ENCODE measurements around the gene ARHGAP22.
A peak's percentile ranks its signal among the peaks of the same experiment; 100 is the strongest.

ARHGAP22 gene

GRCh38 chr10:48463318-48464003 lies 141.4 kb downstream of the ARHGAP22 start:
- no peak for DNase-seq

DNA sequence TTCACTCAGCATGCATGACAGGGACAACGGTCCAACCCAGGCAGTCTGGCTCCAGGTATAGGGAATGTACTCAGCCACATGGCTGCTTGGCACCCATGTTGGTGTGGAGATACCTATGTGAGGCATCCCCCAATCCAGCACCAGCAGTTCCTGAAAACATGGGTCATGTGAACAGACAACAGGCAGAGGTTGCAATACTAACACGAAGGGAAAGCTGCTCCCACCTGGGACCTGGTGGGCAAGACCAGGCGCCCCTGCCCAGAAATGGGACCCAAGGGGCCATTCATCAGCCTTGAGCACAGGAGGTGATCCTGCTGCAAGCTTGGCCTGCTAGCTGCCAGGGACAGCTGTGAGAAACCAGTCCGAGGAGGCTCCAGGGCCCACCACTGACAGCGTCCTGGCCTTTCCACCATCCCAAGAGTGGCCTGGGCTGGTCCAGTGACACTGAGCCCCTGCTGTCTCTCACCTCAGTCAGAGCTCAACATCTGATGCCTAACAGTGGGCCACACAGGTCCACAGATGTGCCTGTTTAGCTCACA lies 142.3 kb downstream of the ARHGAP22 start:
- no peak for DNase-seq

DNA sequence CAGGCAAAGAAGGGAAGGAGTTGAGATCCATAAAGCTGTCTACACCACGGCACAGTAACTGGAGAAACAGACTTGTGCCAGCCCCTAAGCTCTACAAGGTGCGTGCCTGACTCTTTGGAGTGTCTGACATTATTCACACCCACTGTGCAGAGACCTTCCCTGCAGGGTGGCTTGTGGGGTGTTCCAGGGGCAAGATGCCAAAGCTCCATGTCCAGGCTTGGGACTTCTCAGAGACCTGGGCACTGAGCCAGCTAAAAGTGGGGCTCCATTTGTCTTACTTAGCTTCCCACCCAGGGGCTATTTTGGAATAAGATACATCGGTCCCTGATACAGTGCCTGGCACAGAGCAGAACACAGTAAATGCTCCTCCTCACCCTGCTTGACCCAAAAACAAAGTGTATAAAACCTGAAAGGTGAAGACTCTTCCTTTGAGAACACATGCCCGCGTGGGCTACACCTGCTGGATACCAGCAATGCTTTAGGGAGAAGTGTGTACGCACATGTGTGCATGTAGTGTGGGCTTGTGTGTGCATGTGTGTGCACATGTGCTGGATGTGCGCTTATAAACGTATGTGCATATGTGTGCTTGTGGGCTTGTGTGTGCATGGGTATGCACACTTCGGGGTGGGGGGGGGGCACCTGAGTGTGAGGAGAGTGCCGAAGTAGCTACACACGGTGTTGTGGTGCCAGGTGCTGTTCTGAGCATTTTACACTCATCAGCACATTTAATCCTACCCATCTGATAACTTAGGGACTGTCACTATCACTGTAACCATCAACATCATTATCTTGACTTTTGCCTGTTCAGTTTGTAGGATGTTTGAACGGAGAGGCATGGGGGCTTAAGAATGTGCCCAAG lies 143.0 kb downstream of the ARHGAP22 start:
- DNase-seq = no peak

DNA sequence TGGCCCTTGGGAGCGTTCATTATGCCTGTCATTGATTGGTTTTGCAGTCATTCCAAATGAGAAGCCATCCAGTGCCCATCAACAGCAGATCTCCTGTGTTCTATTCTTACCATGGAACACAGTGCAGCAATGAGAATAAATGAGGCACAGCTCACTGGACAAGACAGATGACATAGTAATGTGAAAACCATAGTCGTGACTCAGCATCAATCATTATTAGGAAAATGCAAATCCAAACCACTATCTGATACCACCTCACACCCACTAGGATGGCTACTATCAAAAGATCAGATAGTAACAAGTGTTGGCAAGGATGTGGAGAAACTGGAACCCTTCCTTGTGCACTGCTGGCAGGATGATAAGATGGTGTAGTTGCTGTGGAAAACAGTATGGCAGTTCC lies 144.7 kb downstream of the ARHGAP22 start:
- no peak for DNase-seq

GRCh38 chr10:48459270-48460150 lies 145.4 kb downstream of the ARHGAP22 start:
- no peak for DNase-seq

- DNase-seq = no peak
Observed at GRCh38 chr10:48458662-48459048, 146.2 kb downstream of the ARHGAP22 start.

- no peak for DNase-seq
Observed at GRCh38 chr10:48457949-48458661, 146.8 kb downstream of the ARHGAP22 start.

DNA sequence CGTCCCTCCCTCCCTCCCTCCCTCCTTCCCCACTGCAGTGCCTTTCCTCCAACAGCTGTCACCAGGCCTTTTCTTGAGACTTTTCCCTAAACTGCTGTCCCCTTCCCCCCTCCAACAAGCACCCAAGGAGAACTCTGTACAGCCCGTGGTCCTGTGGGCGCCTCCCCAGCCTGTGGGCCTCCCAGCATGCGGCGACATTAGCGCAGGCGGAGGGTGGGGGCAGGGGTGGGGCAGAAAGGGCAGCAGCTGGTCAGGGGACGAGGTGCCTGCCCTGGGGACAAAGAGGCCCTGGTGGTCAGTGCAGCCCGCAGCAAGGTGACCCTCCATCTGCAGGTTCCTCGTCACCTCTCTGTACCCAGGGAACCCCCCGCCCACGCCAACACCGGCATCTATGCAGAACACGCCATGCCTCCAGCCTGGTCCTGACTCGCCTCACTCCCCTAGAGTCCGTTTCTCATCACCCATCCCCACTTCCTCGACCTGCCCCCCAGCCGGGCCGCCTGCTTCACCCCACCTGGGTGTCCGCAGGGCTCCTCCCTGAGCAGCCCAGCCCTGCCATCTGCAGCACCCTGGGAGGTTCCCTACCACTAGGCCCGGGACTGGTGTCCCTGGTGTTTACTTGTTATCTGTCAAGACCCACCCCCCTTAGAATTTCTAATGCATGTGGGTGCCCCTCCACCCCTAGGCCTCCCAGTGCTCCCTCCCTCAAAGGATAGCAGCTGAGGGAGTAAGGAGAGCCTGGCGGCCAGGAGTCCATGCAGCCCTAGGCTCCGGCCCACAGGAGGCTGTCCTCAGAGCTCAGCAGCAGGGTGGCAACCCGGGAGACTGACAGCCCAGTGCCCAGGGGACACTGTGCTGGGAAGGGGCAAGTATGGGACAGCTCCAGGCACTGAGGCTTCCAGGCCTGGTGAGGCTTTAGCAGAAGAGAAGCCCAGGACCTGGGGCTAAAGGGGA lies 147.8 kb downstream of the ARHGAP22 start:
- peak in 3 of 4 experiments; percentile 27 to 53 (median 48) for DNase-seq

DNA sequence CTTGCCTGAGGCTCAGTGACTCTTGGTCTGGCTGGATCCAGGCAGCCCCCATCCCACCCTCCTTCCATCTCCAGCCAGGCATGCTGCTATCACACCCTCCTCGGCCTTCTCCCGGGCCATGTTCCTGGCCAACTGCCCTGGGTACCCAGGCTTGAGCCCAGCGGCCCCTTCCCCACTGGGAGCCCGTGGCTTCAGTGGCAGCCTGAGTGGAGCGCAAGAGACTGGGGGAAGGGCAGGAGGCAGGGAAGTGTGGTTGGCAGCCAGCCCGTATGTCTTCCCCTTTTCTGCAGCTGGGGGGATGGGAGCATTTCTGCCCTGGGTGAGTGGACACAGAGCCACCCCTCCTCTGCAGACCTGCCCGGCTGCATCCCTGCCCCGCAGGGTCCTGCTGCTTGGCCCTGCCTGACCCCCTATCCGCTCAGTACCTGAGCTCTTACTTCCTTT lies 148.5 kb downstream of the ARHGAP22 start:
- peak; percentile 81 to 92 (median 88) for DNase-seq

DNA sequence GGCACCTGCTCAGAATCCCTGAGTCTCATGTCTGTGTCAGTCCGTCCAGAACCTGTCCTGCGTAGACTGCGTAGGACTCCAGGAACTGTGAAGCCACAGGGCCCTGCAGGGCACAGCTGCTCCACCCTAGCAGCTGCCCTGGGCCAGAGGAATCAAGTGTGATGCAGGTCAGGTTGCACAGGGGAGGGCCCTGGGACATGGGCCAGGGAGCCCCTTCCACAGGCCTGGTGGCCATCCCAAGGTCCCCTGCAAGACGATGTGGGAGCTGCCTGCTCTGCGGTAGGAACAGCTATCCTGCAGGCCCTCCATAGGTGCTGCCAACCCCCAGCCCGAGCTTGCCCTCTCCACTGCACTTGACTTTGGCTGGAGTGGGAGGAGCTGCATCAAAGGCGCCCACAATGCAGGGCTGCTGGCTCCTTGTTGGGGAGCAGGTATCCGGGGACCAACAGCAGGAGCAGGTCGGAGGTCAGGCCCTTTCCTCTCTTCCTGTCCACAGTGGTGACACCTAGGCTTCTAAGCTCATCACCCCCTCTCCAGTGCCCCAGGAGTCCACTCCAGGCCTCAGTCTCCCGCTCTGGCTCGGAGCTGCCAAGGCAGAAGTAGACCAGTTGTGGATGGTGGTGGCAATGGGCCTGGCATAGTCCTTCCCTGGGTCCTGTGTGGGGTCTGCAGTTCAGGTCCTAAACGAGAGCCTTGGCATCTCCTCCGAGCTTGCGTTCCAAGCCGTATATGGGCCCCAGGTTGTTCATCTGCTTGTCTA lies 149.3 kb downstream of the ARHGAP22 start:
- DNase-seq = no peak

DNA sequence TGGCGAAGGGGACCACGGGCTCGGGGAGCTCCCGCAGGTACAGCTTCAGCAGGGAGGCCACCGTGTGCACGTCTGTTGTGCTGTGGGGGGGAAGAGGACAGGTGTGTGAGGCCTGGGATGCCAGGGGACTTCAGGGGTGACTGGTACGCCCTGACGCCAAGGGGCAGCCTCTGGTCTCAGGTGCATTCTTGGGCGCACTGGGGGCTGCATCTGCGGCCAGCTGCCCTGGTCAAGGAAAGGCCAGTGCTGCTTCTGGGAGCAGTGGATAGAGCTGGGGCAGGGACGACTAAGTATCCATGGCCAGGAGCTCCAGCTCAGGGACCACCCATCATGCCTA lies 149.8 kb downstream of the ARHGAP22 start:
- no peak for DNase-seq

GRCh38 chr10:48454302-48455054 lies 150.4 kb downstream of the ARHGAP22 start:
- peak in 1 of 4 experiments; percentile 0 for DNase-seq

DNA sequence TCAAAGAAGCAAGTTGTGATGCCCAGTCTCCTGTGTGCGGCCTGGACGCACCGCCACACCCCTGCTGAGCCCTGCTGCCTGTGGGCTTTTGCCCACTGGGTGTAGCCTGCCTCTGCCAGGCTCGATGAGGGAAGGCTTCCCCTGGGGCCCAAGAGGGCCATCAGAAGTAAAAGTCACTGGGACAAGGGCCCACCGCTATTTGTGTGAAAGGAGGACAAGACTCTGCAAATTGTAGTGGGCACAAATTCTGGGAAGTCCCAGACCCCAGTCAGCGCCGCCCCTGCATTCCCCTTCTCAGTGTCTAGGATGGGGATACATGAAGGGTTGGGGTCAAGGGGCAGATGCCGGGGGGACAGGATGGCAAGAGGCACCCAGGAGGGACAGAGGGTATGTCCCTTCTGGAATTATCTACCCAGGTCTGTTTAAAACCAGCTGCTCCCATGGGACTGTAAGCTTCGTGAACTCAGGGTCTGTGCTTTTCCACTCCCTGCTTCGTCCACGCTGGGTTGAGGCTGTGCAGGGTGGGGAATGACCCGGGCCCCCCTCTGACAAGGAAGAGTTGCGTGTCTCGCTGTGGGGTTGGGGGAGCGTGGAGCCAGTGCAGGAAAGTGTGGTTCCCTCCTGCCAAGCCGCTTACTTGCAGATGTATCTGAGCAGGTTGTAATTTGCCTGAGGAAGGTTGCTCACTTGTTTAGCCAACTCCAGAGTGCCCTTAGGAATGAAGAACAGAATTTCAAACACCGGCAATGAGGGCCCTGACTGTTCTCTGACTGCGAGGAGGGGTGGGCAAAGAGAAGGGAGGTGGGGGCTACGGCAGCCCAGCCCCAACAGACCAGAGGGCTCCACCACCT lies 151.2 kb downstream of the ARHGAP22 start:
- DNase-seq = peak in 1 of 4 experiments; percentile 1

DNA sequence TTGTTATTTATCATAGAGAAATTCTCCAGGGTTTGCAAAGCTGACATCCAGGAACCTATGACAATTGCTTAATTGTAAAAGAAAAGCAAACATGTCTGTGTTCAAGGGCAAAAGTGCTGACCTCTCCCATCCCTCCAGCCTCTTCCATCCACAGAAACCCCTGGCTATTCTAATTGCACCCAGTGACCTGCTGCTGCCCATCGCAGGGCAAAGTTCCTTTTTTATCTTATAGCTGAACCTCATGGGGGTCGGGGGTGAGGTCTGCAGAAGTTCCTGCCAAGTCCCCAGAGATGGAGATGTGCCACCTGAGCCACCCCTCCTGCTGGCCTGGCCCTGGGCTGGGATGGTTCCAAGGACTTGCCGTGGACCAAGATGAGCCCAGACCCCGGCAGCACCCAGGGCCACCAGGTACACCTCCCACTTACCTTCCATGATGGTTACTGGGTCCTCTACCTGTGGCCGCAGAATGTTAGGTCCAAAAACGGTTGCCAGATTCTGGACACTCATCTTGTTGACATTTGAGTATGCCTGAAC lies 151.9 kb downstream of the ARHGAP22 start:
- no peak for DNase-seq

GRCh38 chr10:48451969-48452878 lies 152.6 kb downstream of the ARHGAP22 start:
- no peak for DNase-seq

DNA sequence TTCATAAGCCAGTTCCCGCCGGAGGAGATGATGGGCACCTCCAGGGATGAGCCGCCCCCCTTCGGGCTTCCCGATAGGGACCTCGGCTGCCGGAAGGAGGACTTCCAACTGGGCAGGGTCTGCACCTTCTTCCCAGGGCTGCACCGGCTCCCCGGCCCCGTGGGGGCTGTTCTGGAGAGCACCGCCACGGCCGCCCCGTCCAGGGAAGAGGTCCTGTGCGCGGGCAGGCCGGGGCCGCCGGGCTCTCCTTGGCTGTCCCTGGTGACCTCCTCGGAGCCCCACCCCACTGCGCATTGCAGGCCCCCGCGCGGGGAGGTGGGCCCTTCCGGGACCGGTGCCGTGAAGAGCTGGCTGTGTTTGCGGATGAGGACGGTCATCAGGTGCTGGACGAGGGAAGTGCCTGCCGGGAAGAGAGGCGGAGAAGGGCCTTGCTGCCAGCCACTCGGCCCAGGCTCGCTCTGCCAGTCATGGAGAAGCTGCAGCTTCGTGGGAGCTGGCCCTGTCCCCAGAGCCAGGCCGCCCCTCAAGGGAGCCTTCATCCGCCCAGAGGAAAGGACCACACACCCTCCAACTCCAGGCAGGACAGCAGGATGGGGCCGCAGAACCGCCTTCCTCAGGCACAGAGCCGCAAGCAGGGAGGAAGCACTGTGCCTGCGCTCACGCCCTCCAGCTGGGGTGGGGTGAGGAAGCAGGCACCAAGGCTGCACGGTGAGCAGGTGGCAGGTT lies 154.0 kb downstream of the ARHGAP22 start:
- no peak for DNase-seq

All from suppressor macrophage (primary cell).